Hypothalamus (tissue), 51 donors: Measurements from ENCODE around the gene TDRD10.
A peak's percentile ranks its signal among the peaks of the same experiment; 100 is the strongest.
"Not testable (repeated sequence)": the region's sequence is repeated elsewhere in the genome, so short reads cannot be mapped to it uniquely, and the experiment has no call there.

Source experiments
- DNase-seq, 51 donors: peaks; one replicate each; lab custom pipeline; 2025; lab: John Stamatoyannopoulos, UW

TDRD10 gene

GRCh38 chr1:154478013-154478412, 24.0 kb upstream of the TDRD10 start:
- no peak for DNase-seq

- DNase-seq: no peak
These were observed 23.4 kb upstream of the TDRD10 start for GRCh38 chr1:154478639-154479038.

DNA sequence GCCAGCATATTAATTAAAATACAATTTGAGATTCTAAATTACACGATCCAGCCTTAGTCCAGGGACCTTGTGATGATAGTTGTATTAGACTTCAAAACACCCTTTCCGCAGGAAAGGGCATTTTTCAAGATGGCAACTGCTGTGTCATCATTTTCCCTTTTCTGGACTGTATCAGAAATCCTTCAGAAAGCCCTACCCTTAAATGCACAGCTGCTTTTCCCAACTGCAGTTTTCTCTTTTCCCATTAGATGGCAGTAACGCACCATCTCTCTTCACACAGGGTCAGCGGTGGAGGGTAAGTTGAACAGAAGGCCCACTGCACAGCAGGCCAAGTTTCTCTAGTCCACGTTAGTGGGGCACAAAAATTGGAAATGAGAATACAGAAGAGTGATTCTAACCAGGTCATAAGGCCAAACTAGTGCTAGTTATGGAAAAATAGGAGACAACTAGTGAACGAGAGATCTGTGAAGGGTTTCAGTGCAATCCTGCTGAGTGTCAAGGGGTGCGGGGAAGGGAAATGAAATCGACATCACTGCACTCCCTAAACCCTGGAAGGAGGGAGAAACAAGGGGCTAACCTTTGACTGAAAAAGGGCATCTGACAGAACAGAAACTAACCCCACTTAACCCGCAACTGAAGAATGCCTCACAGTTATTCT, 22.1 kb upstream of the TDRD10 start:
- peak in 39 of 51 donors; percentile 10 to 91 (median 41) for DNase-seq

- DNase-seq: no peak
These were observed 21.0 kb upstream of the TDRD10 start for GRCh38 chr1:154481053-154481452.

DNA sequence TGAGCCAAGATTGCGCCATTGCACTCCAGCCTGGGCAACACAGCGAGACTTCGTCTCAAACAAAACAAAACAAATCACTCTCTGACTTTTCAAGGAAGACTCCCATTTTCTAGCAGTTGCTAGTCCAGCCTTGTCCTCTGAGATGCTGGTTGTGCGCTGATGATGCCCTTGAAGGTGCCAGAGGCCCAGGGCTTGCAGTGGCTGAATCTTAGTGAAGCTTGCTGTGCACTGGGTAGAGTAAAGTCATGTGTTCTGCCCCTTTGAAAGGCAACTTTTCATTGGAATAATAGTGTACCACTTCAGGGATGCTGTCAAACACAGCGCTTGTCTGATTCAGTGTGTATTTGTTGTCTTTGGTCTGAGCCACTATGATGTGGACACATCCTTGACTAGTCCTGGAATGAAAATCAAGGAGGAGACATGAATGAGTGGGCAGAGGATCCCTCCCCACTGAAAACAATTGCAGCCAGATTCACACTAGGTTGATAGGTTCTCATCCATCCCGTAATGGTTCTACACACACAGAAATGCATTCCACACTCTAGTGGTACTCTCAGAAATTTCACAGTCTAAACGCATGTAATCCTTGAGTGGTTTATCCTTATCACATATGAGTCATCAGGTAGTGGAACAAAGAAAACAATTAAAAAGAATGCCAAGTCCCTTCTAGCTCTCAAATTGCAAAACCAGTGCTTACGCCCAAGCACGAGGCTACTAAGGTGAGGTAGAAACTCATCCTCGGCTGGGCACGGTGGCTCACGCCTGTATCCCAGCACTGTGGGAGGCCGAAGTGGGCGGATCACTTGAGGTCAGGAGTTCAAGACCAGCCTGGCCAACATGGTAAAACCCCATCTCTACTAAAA, 17.8 kb upstream of the TDRD10 start:
- no peak for DNase-seq

GRCh38 chr1:154485106-154485505, 16.9 kb upstream of the TDRD10 start:
- DNase-seq: no peak

- no peak for DNase-seq
These were observed 16.0 kb upstream of the TDRD10 start for GRCh38 chr1:154485910-154486496.

- DNase-seq: not testable (repeated sequence)
These were observed 15.3 kb upstream of the TDRD10 start for GRCh38 chr1:154486756-154487155.

DNA sequence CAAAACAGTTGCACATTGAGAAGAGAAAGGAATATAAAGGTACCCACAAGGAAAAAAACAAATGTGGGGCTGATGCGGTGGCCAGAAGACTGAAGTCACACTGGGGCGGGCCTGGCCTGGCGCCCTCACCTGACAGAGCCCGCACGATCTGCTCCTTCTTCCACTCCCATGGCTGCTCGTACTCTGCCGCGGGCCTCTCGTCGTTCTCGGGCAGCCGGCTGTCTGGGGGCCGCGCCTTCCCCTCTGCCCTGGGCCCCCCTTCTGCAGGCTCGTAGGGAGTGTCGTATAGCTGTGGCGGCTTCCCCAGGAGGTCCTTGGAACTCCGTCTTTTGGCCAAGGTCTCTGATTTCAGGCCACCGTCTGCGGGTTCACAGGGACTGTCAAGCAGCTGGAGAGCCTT, 13.1 kb upstream of the TDRD10 start:
- no peak for DNase-seq

- DNase-seq: no peak
These were observed 12.2 kb upstream of the TDRD10 start for GRCh38 chr1:154489695-154490274.

GRCh38 chr1:154490317-154490716, 11.7 kb upstream of the TDRD10 start:
- DNase-seq: no peak

- no peak for DNase-seq
These were observed 9.9 kb upstream of the TDRD10 start for GRCh38 chr1:154492115-154492514.

DNA sequence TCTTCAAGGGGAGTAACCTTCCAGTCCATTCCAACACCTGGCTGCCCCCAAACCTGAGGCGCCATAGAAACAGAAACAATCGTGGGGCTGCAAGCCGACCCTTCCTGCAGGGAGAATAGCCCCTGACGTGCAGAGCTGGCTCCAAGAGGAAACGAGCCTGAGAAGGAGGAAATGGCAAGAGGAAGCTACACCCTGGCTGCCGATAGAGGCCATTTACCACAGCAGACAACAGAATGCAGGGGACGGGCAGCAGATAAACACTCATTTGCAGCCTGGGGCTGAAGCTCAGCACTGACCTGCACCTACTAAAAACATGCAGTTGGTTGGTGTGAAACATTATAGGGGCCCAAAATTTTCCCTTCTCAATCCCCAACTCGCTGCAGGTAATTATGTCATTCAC, 8.7 kb upstream of the TDRD10 start:
- DNase-seq: peak in 5 of 51 donors; percentile 5 to 25 (median 16)

GRCh38 chr1:154495496-154496273, 6.3 kb upstream of the TDRD10 start:
- DNase-seq: no peak

- no peak for DNase-seq
These were observed 5.6 kb upstream of the TDRD10 start for GRCh38 chr1:154496383-154496782.

DNA sequence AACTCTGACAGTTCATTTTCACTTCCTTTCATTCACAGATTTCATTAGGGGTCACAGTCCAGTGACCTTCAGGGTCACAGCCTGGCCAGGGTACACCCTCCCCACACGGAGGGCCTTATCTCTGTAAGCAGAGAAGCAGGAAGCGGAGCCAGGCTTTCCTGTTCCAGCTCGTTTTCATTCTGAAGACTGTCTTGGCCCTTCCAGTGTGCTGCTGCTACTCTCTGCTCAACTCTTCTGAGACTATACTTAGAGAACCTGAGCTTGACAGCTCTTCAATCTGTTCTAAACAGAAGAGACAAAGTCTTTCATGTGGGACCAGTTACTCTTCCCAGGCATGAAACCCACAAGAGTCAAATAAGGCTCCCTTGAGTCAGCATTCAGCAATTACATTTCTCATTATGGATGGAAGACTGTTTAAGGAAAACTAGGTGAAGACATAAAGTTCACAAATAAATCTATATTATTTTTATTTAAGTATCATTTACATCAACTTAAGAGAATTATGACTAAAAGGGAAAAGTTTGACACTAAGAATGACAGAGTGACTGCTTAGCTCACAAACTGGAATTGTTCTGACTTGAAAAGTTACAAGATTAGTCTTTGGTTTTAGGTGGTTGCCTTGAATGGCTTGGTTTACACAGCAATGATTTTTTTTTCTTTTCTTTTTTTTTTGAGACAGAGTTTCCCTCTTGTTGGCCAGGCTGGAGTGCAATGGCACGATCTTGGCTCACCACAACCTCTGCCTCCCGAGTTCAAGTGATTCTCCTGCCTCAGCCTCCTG, 4.8 kb upstream of the TDRD10 start:
- no peak for DNase-seq

DNA sequence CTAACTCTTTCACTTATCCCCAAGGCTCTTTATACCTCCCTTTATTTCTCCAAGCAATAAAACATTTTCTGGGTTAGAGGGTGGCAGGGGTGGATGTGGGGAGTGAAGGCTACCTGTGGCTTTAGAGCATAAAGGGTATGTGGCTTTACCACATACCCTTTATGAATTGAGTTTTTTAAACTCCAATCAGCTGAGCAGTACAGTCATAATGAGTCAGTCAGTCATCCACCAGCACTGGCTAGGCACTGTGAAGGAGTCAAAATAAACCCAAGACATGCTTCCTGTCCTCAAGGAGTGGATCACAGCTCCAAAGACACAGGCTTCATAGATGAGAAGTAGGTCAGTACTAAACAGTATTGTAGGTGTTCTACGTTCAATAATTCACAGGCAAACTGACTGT, 2.6 kb upstream of the TDRD10 start:
- DNase-seq: no peak

GRCh38 chr1:154500533-154500932, 1.5 kb upstream of the TDRD10 start:
- DNase-seq: no peak

GRCh38 chr1:154501423-154502065, 475 bp upstream of the TDRD10 start:
- peak in 1 of 51 donors; percentile 11 for DNase-seq
